ENCODE measurements around the gene CDH23. TPM values are rescaled to one million over a fixed set of nuclear protein-coding genes. Genes with fewer than 3 reads are reported as not detected.

Gene CDH23
- total RNA-seq, 6 donors from 2014 or later = 4.7 to 29.3 (median 10.4) TPM

DNA sequence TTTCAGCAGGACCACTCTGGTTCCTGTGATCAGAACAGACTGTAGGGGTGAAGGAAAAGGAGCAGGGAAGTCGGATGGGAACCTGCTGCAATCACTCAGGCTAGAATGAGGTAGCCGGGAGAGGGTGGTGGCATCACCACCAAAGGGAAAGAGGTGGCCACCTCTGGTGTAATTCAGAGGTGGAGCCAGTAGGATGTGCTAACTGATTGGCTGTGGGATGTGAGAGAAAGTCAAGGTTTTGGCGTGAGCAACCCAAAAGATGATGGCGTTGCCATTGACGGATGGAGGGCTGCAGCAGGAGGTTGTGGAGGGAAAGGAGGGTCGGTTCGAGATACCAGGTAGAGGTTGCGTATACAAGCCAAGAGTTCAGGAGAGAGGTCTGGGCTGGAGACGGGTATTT, 384.0 kb downstream of the CDH23 start:
- TF ChIP-seq, protein P1, sequence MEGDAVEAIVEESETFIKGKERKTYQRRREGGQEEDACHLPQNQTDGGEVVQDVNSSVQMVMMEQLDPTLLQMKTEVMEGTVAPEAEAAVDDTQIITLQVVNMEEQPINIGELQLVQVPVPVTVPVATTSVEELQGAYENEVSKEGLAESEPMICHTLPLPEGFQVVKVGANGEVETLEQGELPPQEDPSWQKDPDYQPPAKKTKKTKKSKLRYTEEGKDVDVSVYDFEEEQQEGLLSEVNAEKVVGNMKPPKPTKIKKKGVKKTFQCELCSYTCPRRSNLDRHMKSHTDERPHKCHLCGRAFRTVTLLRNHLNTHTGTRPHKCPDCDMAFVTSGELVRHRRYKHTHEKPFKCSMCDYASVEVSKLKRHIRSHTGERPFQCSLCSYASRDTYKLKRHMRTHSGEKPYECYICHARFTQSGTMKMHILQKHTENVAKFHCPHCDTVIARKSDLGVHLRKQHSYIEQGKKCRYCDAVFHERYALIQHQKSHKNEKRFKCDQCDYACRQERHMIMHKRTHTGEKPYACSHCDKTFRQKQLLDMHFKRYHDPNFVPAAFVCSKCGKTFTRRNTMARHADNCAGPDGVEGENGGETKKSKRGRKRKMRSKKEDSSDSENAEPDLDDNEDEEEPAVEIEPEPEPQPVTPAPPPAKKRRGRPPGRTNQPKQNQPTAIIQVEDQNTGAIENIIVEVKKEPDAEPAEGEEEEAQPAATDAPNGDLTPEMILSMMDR (IDR thresholded peaks at IDR 0.05) = no peak
- TF ChIP-seq POLR2A (IDR thresholded peaks at IDR 0.05) = no peak
- no peak for TF ChIP-seq EP300 (IDR thresholded peaks at IDR 0.05)
- TF ChIP-seq POLR2AphosphoS5 (IDR thresholded peaks at IDR 0.05) = no peak
- DNase-seq (no peak), ATAC-seq (ENCODE audit: low FRiP score in 2 of 2) (no peak)
- no peaks in the 10 kb centered on the region for H3K9me3 ChIP-seq
- H3K36me3 ChIP-seq = no peaks in the 10 kb centered on the region
- H3K4me3 ChIP-seq = no peak overlapping the region
- H3K27me3 ChIP-seq = no peaks in the 10 kb centered on the region
- peaks cover 14 to 23% (median 20%) of the 10 kb centered on the region in 4 donors for H3K4me1 ChIP-seq
- WGBS, 2 donors = 81 to 92% methylated on average over 9 of the region's 9 CpGs
- no peak overlapping the region for H3K27ac ChIP-seq

DNA sequence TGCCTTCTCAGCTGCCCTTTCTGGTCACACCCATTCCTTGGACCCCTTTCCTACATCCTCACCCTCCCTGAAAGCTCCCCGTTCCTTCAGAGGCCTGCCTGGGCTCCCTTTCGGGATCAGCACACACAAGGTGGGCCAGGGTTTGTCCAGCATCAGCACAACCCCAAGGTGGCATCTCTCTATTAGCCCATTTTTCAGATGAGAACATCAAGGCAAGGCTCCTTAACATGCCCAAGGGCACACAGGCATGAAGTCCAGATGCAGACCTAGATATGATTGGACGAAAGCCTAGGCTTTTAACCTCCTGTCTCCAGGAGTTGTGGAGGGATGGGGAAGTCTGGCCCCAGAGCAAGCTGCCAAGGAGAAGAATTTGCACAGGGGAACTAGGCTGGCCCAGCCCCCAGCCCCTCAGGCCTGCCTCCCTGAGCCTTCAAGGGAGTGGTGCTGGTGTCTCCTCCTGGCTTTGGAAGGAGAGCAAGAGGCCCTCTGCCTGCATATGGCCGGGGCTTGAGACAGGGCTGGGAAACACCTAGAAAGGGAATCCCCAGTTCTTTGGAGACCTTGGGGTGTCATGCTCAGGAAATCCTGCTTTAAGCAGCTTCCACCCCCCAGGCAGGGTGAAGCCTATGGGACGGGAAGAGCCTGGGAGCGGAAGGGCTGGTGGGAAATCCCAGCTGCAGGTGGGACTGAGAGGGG, 385.6 kb downstream of the CDH23 start:
- DNase-seq (no peak), ATAC-seq (ENCODE audit: low FRiP score in 2 of 2) (no peak)
- TF ChIP-seq EP300 (IDR thresholded peaks at IDR 0.05) (no peak), POLR2AphosphoS5 (IDR thresholded peaks at IDR 0.05) (no peak), POLR2A (IDR thresholded peaks at IDR 0.05) (no peak)
- TF ChIP-seq, protein P1 (IDR thresholded peaks at IDR 0.05) = no peak
- Histone ChIP-seq H3K36me3 (no peaks in the 10 kb centered on the region), H3K27ac (no peak overlapping the region), H3K27me3 (no peaks in the 10 kb centered on the region), H3K4me3 (no peak overlapping the region), H3K9me3 (no peaks in the 10 kb centered on the region), H3K4me1 (peaks cover 6 to 13% (median 11%) of the 10 kb centered on the region in 4 donors)
- 68 to 82% methylated on average over 6 of the region's 6 CpGs for WGBS, 2 donors

DNA sequence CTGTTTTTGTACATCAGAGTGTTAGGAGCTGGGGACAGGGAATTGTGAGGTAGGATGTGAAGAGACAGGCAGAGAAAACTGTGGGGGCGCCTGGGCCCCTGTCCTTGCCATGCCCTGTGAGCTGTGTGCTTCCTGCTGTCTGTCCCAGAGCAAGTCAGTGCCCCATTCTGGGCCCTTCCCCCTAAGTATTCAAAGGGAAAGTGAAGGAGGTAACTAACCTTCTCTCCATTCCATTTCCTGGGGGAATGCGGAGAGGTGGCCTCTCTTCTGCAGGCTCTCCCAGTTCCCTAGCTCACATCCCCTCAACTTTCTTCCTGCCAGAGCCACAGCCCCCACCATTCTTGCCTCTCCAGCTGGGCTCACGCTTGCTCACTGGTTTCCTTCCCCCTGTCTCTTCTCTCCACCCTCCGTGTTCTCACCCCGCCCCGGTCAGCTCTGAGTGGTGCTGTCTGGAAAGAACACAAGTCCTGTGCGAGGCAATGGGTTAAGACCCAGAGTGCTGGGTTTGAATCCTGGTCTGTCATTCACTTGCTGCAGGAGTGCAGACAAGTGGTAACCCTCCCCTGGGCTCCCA, 386.3 kb downstream of the CDH23 start:
- TF ChIP-seq EP300 (IDR thresholded peaks at IDR 0.05) = no peak
- WGBS, 2 donors = 27 to 32% methylated on average over 7 of the region's 7 CpGs
- peak in 1 of 2 donors; percentile 50 for ATAC-seq (ENCODE audit: low FRiP score in 2 of 2)

DNA sequence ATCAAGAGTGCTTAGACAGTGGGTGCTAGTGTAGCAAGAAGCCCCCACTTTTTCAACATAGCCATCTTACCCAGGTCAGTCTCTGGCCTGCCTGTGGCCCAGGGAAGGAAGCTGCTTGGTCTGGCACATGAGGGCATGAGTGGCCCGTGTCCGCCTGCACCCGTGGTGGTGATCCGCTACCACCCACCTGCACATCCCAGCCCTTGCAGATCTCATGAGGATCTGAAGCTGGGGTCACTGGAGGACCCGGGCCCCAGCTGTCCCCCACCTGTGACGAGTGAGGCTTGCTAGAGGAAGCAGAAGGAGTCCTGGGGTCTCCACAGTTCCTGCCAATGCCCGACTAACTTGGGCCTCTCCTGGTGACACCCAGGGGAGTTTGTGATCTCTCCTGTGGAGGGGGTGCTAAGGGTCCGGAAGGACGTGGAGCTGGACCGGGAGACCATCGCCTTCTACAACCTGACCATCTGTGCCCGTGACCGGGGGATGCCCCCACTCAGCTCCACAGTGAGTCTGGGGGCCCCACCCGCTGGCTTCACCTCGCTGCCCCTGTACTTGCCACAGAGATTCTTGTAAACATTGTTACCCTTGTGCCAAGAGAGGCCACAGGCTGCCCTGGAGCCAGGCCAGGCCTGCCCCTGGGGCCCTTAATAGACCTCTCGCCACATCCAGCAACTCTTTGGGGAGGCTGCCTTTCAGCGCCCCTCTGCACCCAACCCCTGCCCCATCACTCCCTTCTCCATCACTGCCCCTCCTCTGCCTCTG, 387.4 kb downstream of the CDH23 start:
- no peak for ATAC-seq (ENCODE audit: low FRiP score in 2 of 2)
- TF ChIP-seq EP300 (IDR thresholded peaks at IDR 0.05) = no peak
- TF ChIP-seq POLR2A (IDR thresholded peaks at IDR 0.05) = no peak
- TF ChIP-seq, protein P1 (IDR thresholded peaks at IDR 0.05) = no peak
- TF ChIP-seq POLR2AphosphoS5 (IDR thresholded peaks at IDR 0.05) = no peak
- H3K4me3 ChIP-seq = no peak overlapping the region
- no peaks in the 10 kb centered on the region for H3K27me3 ChIP-seq
- no peaks in the 10 kb centered on the region for H3K9me3 ChIP-seq
- H3K36me3 ChIP-seq = no peaks in the 10 kb centered on the region
- peaks cover 6 to 13% (median 11%) of the 10 kb centered on the region in 4 donors for H3K4me1 ChIP-seq
- 86 to 88% methylated on average over 10 to 17 of the region's 17 CpGs for WGBS, 2 donors
- DNase-seq = peak in 1 of 2 donors; percentile 61
- no peak overlapping the region for H3K27ac ChIP-seq

More for the DNA sequence above, 386.3 kb downstream of the CDH23 start:
- H3K4me3 ChIP-seq = no peak overlapping the region
- no peak for DNase-seq
- H3K4me1 ChIP-seq = peaks cover 6 to 13% (median 11%) of the 10 kb centered on the region in 4 donors
- H3K27me3 ChIP-seq = no peaks in the 10 kb centered on the region
- no peaks in the 10 kb centered on the region for H3K36me3 ChIP-seq
- H3K27ac ChIP-seq = no peak overlapping the region
- H3K9me3 ChIP-seq = no peaks in the 10 kb centered on the region

DNA sequence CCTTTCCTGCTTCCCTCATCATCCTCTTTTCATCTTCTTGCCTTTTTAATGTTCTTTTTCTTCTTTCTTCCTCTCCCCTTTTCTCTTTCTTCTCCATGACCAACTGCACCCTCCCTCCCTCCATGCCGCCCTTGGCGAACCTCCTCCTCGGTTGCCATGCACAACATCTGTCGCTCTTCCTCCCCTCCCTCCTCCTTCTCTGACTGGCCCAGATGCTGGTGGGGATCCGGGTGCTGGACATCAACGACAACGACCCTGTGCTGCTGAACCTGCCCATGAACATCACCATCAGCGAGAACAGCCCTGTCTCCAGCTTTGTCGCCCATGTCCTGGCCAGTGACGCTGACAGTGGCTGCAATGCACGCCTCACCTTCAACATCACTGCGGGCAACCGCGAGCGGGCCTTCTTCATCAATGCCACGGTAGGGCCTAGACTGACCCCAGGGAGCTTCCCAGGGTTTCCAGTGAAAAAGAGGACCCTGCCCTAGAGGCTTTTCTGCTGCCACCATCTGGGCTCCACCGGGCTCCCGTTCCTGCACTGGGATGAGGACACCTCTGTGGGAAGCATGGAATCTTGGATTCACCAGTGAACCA, 388.1 kb downstream of the CDH23 start:
- Histone ChIP-seq H3K27me3 (no peaks in the 10 kb centered on the region), H3K36me3 (no peaks in the 10 kb centered on the region), H3K27ac (no peak overlapping the region), H3K9me3 (no peaks in the 10 kb centered on the region), H3K4me1 (peaks cover 6 to 13% (median 11%) of the 10 kb centered on the region in 4 donors), H3K4me3 (no peak overlapping the region)
- 90 to 95% methylated on average over 16 to 18 of the region's 18 CpGs for WGBS, 2 donors
- DNase-seq (no peak), ATAC-seq (ENCODE audit: low FRiP score in 2 of 2) (no peak)
- TF ChIP-seq POLR2AphosphoS5 (IDR thresholded peaks at IDR 0.05) = no peak
- TF ChIP-seq, protein P1 (IDR thresholded peaks at IDR 0.05) = no peak
- no peak for TF ChIP-seq POLR2A (IDR thresholded peaks at IDR 0.05)
- no peak for TF ChIP-seq EP300 (IDR thresholded peaks at IDR 0.05)

Data from upper lobe of left lung (tissue), 6 donors.